HepG2 (cell line): ENCODE data around the gene RPL37. TPM values are rescaled to one million over a fixed set of nuclear protein-coding genes. Genes with fewer than 3 reads are reported as not detected.

ENCODE experiments used
- MZF1 ChIP-seq: sonication (generic); formaldehyde crosslinking; IDR thresholded peaks from 2 replicates; pipeline ENCODE4 v1.8.1; 2023; ENCODE audit warnings: mild to moderate bottlenecking, missing genetic modification reagents, borderline replicate concordance
- NFE2L1 ChIP-seq: sonication (generic); formaldehyde crosslinking; IDR thresholded peaks from 2 replicates; pipeline ENCODE4 v1.4.0; 2020; ENCODE audit warnings: missing genetic modification reagents, mild to moderate bottlenecking, borderline replicate concordance
- PATZ1 ChIP-seq: sonication (generic); formaldehyde crosslinking; IDR thresholded peaks from 2 replicates; pipeline ENCODE4 v1.4.0; 2020; ENCODE audit warnings: missing genetic modification reagents
- PREB ChIP-seq: sonication (generic); formaldehyde crosslinking; IDR thresholded peaks from 2 replicates; pipeline ENCODE4 v1.4.0; 2020; ENCODE audit warnings: missing genetic modification reagents
- ZFP62 ChIP-seq: sonication (generic); formaldehyde crosslinking; IDR thresholded peaks from 2 replicates; pipeline ENCODE4 v1.4.0; 2020; ENCODE audit warnings: missing genetic modification reagents
- ZNF143 ChIP-seq: sonication (generic); formaldehyde crosslinking; IDR thresholded peaks from 2 replicates; pipeline ENCODE4 v1.4.0; 2020; ENCODE audit warnings: missing genetic modification reagents
- ZNF530 ChIP-seq: sonication (generic); formaldehyde crosslinking; IDR thresholded peaks from 2 replicates; pipeline ENCODE4 v1.5.0; 2020; ENCODE audit warnings: low read depth, mild to moderate bottlenecking, missing genetic modification reagents
- ZNF563 ChIP-seq: sonication (generic); formaldehyde crosslinking; IDR thresholded peaks from 2 replicates; pipeline ENCODE4 v1.8.0; 2022; ENCODE audit warnings: mild to moderate bottlenecking, moderate library complexity, missing genetic modification reagents
- ZNF574 ChIP-seq: sonication (generic); formaldehyde crosslinking; IDR thresholded peaks from 2 replicates; pipeline ENCODE4 v1.4.0; 2020; ENCODE audit warnings: missing genetic modification reagents
- ZSCAN20 ChIP-seq: sonication (generic); formaldehyde crosslinking; IDR thresholded peaks from 2 replicates; pipeline ENCODE4 v1.4.0; 2020; ENCODE audit warnings: missing genetic modification reagents, mild to moderate bottlenecking, borderline replicate concordance
- polyA plus RNA-seq, 8 experiments: library from polyadenylated mRNA; depleted of rRNA in 3 of 8; stranded (reverse) in 7 of 8; unstranded in 1 of 8; fragments of >200 nt; fragmentation: Illumina TruSeq in 4 of 8; extraction: Trizol in 4 of 8; gene quantifications; 2 replicates each; pipeline versions ENCODE4 v1.2.1 to v1.2.3, GENCODE V29; 2011 to 2016; ENCODE audit warnings: low read depth in 4 of 8, missing spikeins in 1 of 8, mixed read lengths in 1 of 8; ENCODE audit not compliant: insufficient read depth in 1 of 8
- total RNA-seq, 5 experiments: library from RNA; depleted of rRNA; stranded (reverse); fragments of >200 nt; fragmentation: Illumina TruSeq; extraction: Trizol; gene quantifications; 2 replicates each; pipeline ENCODE4 v1.2.3, GENCODE V29; 2016; ENCODE audit warnings: low read depth in 1 of 5
- TF ChIP-seq, protein P1 (sequence below): sonication (generic); formaldehyde crosslinking; conservative IDR thresholded peaks from 2 replicates; pipeline ENCODE4 v1.4.0; 2020; ENCODE audit warnings: mild to moderate bottlenecking, missing genetic modification reagents, moderate library complexity
- TF ChIP-seq, protein P2 (sequence below): sonication (generic); formaldehyde crosslinking; IDR thresholded peaks from 2 replicates; pipeline ENCODE4 v1.8.1; 2022; ENCODE audit warnings: low read depth, mild to moderate bottlenecking, missing genetic modification reagents
- TF ChIP-seq, protein P3 (sequence below): sonication (generic); formaldehyde crosslinking; IDR thresholded peaks from 2 replicates; pipeline ENCODE4 v1.8.0; 2022; ENCODE audit warnings: mild to moderate bottlenecking, missing genetic modification reagents, moderate library complexity

The RPL37 gene
- total and polyA plus RNA-seq, 2 of the 13 experiments (the other 11 are each of a cell fraction or from before 2014, with no cell fraction given), result 1,981 to 3,367 TPM

DNA sequence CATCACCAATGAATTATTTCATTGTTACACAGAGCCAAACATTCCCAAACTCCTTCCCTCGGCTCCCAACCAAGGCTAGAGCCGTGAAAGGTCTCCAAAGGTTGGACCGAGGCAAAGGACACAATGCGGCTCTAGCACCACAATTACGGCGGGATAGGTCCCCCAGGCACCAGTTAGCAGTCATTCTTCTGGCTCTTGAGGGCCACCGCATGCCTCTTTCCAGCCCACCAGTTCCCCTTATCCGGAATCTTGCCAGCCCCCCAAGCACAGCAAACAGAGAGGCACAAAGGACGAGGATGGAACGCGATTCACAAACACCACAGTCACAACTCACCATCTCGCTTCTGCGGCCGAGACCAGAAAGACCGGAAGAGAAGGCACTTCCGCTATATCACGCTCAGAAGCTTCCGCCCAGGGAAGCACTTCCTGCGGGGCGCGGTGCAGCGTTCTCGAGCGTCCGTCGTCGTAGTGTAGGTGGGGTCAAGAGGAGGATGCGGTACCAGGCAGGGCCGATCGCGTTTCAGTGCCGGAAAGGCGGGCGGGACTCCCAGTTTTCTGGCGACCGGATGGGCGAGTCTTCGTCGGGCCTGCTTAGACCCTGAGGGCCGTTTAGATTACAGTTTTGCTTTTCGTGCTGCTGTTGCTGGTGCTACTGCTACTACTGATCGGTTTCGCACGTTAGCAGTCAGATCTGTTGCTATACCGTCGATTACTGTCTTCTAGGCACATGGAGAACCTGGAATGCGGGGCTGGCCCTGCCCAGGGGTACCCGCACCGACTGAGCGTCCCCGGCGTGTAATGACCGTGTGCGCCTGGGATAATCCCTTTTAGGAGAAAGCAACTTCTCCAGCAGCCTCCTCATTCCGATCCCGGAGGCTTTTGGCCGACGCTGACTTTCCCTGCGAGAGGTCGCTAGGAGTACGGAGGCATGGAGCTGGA lies at the start of gene RPL37 (continued):
- TF ChIP-seq ZNF574 (peak; percentile 97), ZNF563 (CRISPR knock-in tag) (peak; percentile 61; the same call in 1 of the 2 replicates), NFE2L1 (CRISPR knock-in tag) (peak; percentile 46; the same call in 1 of the 2 replicates), ZNF530 (CRISPR knock-in tag) (no peak), ZNF143 (CRISPR knock-in tag) (peak; percentile 84), PATZ1 (CRISPR knock-in tag) (peak; percentile 83), ZSCAN20 (CRISPR knock-in tag) (peak; percentile 38; the same call in 1 of the 2 replicates), ZFP62 (CRISPR knock-in tag) (no peak), MZF1 (CRISPR knock-in tag) (no peak), PREB (CRISPR knock-in tag) (no peak)
- TF ChIP-seq, protein P1, sequence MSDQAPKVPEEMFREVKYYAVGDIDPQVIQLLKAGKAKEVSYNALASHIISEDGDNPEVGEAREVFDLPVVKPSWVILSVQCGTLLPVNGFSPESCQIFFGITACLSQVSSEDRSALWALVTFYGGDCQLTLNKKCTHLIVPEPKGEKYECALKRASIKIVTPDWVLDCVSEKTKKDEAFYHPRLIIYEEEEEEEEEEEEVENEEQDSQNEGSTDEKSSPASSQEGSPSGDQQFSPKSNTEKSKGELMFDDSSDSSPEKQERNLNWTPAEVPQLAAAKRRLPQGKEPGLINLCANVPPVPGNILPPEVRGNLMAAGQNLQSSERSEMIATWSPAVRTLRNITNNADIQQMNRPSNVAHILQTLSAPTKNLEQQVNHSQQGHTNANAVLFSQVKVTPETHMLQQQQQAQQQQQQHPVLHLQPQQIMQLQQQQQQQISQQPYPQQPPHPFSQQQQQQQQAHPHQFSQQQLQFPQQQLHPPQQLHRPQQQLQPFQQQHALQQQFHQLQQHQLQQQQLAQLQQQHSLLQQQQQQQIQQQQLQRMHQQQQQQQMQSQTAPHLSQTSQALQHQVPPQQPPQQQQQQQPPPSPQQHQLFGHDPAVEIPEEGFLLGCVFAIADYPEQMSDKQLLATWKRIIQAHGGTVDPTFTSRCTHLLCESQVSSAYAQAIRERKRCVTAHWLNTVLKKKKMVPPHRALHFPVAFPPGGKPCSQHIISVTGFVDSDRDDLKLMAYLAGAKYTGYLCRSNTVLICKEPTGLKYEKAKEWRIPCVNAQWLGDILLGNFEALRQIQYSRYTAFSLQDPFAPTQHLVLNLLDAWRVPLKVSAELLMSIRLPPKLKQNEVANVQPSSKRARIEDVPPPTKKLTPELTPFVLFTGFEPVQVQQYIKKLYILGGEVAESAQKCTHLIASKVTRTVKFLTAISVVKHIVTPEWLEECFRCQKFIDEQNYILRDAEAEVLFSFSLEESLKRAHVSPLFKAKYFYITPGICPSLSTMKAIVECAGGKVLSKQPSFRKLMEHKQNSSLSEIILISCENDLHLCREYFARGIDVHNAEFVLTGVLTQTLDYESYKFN (CRISPR knock-in tag), result 0 out of 2 replicates have a peak, but pooled peaks have one; percentile 37
- TF ChIP-seq, protein P2, sequence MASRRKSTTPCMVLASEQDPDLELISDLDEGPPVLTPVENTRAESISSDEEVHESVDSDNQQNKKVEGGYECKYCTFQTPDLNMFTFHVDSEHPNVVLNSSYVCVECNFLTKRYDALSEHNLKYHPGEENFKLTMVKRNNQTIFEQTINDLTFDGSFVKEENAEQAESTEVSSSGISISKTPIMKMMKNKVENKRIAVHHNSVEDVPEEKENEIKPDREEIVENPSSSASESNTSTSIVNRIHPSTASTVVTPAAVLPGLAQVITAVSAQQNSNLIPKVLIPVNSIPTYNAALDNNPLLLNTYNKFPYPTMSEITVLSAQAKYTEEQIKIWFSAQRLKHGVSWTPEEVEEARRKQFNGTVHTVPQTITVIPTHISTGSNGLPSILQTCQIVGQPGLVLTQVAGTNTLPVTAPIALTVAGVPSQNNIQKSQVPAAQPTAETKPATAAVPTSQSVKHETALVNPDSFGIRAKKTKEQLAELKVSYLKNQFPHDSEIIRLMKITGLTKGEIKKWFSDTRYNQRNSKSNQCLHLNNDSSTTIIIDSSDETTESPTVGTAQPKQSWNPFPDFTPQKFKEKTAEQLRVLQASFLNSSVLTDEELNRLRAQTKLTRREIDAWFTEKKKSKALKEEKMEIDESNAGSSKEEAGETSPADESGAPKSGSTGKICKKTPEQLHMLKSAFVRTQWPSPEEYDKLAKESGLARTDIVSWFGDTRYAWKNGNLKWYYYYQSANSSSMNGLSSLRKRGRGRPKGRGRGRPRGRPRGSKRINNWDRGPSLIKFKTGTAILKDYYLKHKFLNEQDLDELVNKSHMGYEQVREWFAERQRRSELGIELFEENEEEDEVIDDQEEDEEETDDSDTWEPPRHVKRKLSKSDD, result 0 out of 2 replicates have a peak, but pooled peaks have one; percentile 67
- TF ChIP-seq, protein P3, sequence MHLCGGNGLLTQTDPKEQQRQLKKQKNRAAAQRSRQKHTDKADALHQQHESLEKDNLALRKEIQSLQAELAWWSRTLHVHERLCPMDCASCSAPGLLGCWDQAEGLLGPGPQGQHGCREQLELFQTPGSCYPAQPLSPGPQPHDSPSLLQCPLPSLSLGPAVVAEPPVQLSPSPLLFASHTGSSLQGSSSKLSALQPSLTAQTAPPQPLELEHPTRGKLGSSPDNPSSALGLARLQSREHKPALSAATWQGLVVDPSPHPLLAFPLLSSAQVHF, result peak; percentile 94
